Left colon (tissue), 2 donors: ENCODE results near the gene ARFGAP3. TPM values are rescaled to one million over a fixed set of nuclear protein-coding genes. Genes with fewer than 3 reads are reported as not detected.
"Not testable (repeated sequence)": the region's sequence is repeated elsewhere in the genome, so short reads cannot be mapped to it uniquely, and the experiment has no call there.

Experiments
- ATAC-seq: fragments of 200-7000 bp; cut with Tn5 transposase; one replicate; pipeline ENCODE4 v1.9.1; 2020; ENCODE audit warnings: mild to moderate bottlenecking, moderate library complexity
- DNase-seq, 2 donors: peaks; one replicate each; pipeline ENCODE4 v3.0.0-alpha.2; 2020
- intact Hi-C, 2 donors: fragments of 100-400 bp; cut with DNase I in 1 of 2; cut with micrococcal nuclease in 1 of 2; formaldehyde crosslinking; loops; one replicate each; pipeline versions ENCODE4 v1.11.2 to v1.14.0; 2022; cut with DNase I, micrococcal nuclease
- total RNA-seq, 2 donors: library from RNA; stranded (reverse); fragmentation: NEBNext Ultra II Directional; extraction: Animal tissue kit (Norgen Biotek cat#: 25700); gene quantifications; one replicate each; pipeline ENCODE4 v1.2.1, GENCODE V29; 2021
- donor health status: DM: no; HTN: no; CAD: no.
- donor health status: DM: yes; HTN: yes; CAD: no.

ARFGAP3 gene
- total RNA-seq, 2 donors from 2014 or later: 36.9 to 42.1 TPM

- intact Hi-C loops: no loop called here
- DNase-seq (no peak), ATAC-seq (no peak)
Observed at GRCh38 chr22:42788466-42788865, 68.6 kb downstream of the ARFGAP3 start.

DNA sequence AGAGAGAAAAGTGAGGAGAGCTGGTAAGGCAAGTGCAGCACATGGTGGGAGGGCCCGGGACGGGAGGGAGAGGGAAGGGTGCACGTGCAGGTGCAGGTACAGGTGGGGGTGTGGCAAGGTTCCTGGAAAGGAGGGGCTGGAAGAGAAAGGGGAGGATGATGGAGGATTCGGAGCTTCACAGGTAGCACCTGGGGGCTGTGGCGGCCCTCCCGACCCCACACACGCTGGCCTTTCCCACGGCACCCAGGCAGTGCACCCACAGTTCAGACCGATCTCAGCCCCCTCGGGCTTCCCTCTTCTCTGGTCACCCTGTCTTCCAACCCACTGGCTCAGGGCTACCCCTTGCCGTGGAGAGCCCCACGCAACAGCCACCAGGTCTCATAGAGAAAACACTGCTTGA, 69.1 kb downstream of the ARFGAP3 start:
- intact Hi-C loops: no loop called here
- no peak for DNase-seq
- no peak for ATAC-seq

DNA sequence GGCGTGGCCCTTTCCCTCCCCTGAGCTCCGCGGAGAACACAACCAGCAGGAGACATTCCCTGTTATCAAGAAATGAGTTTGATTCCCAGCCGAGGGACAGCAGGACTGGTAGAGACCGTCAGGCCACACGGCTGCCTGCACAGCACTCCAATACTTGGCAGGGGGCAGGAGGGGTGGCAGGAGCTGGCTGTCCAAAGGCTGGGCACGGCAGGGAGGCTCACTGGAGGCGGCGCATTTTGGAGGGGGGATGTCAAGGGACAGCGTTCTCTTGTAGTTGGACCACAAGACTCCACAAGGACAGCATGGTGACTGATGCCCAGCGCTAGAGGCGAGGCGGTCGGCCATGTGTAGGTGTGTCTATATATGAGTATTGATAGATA, 69.7 kb downstream of the ARFGAP3 start:
- intact Hi-C loops: no loop called here
- DNase-seq (no peak), ATAC-seq (no peak)

DNA sequence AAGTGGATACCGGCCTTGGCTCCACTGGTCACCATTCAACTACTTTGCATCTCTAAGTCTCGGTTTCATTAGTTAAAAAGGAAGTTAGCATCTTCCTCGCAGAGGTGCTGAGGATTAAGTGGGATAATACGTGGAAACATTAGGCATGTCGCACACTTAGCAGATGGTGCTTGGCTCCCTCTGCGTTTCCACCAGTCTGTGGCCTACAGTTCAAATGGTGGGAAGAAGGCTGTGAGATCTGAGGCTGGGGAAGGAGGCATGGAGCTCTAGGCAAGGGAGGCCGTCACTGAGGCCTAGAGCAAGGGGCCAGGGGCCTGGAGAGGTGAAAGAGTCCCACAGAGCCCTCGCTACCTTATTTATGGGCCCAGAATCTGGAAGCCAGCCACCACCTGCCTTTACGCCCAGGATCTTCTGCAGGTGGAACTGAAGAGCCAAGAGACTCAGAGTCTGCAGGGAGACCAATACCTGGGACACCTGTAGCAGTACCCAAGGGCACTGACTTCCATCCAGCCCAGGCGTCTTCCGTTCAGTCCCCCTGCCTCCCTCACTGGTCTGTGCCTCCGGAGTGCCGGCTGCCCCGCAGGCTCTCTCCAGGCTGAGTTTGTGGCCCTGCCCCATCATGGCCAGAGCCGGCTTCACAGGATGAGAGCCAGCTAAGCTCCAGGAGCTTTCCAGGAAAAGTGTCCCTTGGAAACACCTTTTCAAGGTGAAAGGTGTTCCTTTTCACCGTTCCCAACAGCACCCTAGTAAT, 70.3 kb downstream of the ARFGAP3 start:
- DNase-seq (no peak), ATAC-seq (no peak)
- intact Hi-C loops: no loop called here

GRCh38 chr22:42785706-42786499, 71.2 kb downstream of the ARFGAP3 start:
- ATAC-seq: no peak
- no peak for DNase-seq
- intact Hi-C loops: no loop called here

DNA sequence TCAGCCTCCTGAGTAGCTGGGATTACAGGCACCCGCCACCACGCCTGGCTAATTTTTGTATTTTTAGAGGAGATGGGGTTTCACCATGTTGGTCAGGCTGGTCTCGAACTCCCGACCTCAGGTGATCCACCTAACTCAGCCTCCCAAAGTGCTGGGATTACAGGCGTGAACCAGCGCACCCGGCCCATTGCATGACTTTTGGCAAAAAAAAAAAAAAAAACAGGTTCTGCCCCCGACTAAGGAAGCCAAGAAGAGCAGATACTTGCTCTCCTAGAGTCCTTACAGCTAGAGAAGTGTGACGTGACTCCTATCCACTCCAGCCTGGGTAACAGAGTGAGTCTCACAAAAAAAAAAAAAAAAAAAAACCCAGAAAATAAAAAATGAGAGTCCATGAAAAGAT, 74.8 kb downstream of the ARFGAP3 start:
- ATAC-seq, DNase-seq, intact Hi-C loops: not testable (repeated sequence)

- ATAC-seq (peak; percentile 88), DNase-seq (peak; percentile 35 to 49)
- intact Hi-C loops: no loop called here
Observed at GRCh38 chr22:42780070-42780540, 77.0 kb downstream of the ARFGAP3 start.

DNA sequence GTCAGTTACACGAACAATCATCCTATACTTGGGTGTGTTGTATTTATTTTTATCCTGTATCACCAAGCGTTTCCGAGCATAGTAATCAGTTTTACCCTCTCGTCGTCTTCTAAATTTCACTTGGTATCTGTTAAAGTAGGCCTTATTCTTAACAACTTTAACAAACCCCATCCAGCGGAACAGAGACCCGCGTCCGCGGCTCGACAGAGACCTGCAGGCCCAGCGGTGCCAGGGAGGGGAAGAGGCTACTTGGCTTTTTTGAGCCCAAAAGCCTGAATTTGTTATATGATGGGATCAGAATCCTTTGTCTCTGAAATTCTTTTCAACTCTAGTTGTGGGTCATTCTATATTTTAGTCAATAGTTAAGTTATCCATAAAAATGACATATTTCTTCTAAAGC, 79.9 kb downstream of the ARFGAP3 start:
- ATAC-seq: no peak
- no peak for DNase-seq
- intact Hi-C loops: no loop called here

- intact Hi-C loops: no loop called here
- DNase-seq (no peak), ATAC-seq (no peak)
Observed at GRCh38 chr22:42773167-42773566, 83.9 kb downstream of the ARFGAP3 start.

GRCh38 chr22:42772647-42773046, 84.4 kb downstream of the ARFGAP3 start:
- intact Hi-C loops: no loop called here
- DNase-seq: no peak
- ATAC-seq: no peak

DNA sequence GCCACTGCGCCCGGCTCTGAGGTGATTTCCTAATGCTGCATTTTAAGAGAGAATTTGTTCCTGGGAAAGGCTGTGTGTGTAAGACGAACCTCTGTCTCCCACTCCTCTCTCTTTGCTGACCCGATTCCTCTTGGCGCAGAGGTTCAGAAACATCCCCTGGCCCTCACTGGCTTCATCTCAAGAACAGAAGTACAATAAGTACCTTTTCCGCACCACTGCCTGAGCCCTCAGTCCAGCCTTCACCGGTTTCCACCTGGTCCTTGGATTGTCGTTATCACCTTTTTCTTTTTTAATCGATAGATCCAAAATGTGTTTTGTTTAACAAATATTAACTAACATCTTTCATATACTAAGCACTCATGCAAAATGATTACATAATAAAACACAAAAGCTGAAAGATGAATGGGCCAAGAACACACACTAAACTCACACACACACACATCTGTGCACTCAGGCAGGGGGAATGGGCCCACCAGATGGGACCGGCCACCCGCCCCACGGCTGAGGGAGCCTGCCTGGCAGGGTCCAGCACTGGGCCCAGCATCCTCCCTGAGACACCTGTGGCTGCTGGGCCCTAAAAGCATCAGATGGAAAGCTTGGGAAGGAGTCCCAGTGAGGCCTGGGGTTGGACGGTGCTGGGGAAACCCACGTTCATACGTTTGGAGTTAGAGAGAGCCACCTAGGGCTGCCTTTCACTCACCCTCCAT, 86.0 kb downstream of the ARFGAP3 start:
- intact Hi-C loops: no loop called here
- ATAC-seq (no peak), DNase-seq (no peak)

DNA sequence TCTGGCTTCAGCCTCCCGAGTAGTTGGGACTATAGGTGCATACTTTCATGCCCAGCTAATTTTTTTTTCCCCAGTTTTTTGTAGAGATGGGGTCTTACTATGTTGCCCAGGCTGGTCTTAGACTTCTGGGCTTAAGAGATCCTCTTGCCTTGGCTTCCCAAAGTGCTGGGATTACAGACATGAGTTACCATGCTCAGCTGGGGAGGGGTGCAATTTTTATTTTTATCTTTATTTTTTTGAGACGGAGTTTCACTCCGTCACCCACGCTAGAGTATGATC, 86.7 kb downstream of the ARFGAP3 start:
- intact Hi-C loops: no loop called here
- ATAC-seq: no peak
- DNase-seq: no peak

- intact Hi-C loops: no loop called here
Observed at GRCh38 chr22:42769574-42770447, 87.3 kb downstream of the ARFGAP3 start.

DNA sequence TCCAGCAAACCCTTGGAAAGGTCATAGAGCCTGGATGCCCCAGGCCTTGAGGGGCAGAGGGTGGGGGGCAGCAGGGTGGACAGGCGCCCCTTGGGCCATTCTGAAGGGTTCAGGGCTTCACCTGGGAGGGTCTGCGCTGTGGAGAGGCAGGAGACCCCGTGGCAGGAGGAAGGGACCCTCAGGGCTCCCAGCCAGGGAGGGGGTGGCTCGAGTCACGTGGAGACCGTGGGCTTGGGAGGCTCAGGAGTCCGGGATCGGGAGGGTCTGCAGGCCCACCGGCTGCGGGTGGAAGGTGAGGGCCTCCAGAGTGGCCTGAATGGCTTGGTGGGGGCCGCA, 87.9 kb downstream of the ARFGAP3 start:
- no peak for DNase-seq
- no peak for ATAC-seq
- intact Hi-C loops: no loop called here

More at GRCh38 chr22:42769574-42770447, 87.3 kb downstream of the ARFGAP3 start:
- peak; percentile 72 for ATAC-seq
- DNase-seq: peak; percentile 42 to 43

DNA sequence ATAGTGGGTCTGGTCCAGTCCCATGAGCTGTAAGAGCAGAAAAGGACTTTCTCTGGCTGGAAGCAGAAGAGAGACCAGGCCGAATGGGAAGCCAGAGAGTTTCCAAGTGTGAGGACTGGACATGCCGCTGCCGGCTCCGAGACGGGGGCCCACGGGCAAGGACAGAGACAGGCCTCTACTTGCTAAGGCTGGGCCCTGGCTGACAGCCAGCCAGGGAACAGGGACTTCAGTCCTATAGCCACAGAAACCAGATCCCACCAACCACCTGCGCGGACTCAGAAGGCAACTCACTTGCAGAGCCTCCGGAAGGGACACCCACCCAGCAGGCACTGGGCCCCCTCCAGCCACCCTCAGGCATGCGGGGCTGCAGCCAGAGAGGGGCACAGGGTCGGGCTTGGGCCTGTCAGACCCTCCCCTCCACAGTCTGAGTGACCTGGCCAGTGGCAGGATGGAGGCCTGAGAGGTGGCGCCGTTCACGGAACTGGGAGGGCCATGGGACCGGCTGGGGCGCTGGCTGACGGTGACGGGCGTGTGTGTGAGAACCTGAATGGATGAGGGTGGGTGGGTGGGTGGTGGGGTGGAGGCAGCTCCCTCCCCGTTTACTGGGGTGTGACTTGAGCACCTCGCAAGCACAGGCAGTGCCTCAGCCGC, 88.6 kb downstream of the ARFGAP3 start:
- ATAC-seq: no peak
- no peak for DNase-seq
- intact Hi-C loops: no loop called here

DNA sequence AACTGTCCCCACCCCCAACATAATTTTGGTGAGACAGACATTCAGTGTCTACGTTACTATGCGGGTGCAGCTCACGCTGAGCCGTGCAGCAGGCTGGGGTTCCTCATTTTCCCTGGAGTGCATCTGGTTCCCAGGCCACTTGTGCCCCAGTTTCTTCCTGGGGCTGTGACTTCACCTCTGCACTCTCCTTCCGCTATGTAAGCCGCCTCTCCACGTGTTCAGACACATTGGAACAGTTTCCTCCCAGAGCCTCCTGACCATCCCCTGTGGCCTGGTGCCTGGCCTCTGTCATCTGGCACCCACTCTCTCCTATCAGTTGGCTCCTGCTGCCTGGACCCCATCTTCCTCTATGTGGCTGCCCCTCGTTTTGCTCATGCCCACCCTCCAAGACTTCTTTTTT, 90.2 kb downstream of the ARFGAP3 start:
- intact Hi-C loops: no loop called here
- DNase-seq (no peak), ATAC-seq (no peak)

DNA sequence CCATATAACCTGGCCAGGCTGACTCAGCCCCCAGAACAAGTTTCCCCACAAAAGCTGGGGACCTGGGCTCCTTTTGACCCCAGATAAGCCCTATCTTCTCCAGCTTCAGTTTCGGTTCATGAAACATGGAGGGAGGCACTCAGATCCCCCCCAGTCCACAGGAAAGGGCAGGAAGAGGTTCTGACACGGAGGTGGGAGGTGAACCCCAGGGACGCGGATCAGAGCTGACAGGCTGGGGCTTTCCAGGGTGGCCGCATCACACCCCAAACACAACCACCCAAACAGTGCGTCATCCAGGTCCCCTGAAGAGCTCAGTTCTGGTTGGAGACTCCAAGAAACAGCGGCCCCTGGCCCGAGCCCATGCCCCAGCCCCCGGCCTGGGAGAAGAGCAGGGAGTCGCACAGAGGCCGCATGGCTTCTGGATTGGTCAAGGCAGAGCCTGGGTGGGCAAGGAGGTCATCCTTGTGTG, 92.1 kb downstream of the ARFGAP3 start:
- ATAC-seq (no peak), DNase-seq (no peak)
- intact Hi-C loops: no loop called here

- DNase-seq (no peak), ATAC-seq (no peak)
- intact Hi-C loops: no loop called here
Observed at GRCh38 chr22:42763965-42764480, 93.0 kb downstream of the ARFGAP3 start.
